GM19193 (cell line): ENCODE data around the gene HACD2.

Experiments used
- POLR2A ChIP-seq: IDR thresholded peaks from 4 replicates; pipeline ENCODE4 v1.6.1; 2011; ENCODE audit not compliant: insufficient read depth, insufficient read length; ENCODE audit errors: extremely low read depth

The HACD2 gene

DNA sequence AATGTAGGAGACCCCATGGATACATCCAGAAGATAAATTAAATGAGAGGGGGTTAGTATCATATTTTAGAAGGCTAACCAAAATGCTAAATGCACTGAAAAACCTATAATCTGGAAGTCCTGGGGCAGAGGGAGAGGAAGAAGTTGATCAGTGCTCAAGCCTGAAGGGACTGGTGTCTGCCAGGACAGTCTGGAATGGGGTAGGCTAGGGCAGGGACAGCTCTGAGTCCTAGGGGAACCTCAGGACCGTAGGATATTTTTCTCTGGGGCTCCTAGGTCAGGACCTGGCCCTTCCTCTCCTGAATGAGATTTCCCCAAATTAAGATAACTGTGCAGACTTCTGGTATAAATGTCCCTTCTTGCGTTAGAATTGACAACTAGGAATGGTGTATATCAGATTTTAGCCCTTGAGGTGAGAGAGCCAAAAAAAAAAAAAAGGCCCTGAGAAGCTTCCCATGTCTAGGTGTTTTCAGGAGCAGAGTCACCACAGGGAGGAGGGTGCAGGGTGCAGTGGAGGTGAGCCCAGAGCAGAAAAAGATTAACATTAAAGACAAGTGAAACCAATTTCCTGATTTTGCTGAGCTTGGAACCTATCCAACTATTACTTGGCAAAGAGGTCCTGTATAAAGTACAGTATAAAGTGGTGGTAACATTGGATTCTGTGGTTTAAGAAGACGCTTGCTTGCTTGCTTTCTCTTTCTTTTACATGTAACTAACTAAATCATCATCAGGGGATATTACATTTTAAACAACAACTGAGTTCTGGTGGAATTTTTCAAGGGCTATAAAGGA lies 63.5 kb downstream of the HACD2 start:
- TF ChIP-seq POLR2A: no peak

DNA sequence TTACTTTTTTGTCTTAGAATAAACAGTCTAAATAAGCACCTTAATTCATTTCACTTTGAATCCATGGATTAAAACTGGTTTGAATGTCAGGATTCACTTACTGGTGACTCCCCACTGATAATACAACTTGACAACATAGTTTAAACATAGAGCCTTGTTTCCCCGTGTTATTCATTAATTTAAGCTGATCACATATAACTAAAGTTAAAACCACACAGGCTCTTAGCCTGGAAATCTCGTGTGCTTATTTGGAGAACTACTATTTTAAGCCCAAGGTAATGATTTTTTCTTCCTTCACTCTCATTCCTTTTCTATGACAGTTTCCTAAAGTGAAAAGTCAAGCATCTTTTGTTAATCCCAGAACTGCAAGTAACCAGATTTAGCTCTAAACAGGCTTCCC lies 64.2 kb downstream of the HACD2 start:
- TF ChIP-seq POLR2A: no peak

DNA sequence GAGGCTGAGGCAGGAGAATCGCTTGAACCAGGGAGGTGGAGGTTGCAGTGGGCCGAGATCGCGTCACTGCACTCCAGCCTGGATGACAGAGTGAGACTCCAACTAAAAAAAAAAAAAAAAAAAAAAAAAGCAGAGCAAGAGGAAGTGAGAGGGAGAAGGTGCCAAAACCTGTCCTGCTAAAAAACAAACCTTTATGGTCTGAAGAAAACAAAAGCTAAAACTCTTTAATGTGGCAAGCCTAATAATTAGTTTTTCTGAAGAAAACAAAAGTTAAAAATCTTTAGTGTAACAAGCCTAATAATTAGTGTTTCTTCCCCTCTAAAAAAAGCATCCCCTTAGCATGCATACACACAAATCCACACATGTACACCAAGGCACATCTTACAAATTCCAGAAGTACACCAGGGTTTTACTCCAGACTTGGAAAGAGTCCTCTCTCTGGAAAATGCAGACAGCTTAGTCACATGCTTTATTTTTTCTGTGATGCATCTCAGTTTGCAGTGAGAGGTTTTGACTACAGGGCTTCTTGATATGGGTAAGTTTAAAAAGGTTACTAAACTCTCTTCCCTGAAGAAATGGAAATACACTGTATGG lies 65.9 kb downstream of the HACD2 start:
- no peak for TF ChIP-seq POLR2A

DNA sequence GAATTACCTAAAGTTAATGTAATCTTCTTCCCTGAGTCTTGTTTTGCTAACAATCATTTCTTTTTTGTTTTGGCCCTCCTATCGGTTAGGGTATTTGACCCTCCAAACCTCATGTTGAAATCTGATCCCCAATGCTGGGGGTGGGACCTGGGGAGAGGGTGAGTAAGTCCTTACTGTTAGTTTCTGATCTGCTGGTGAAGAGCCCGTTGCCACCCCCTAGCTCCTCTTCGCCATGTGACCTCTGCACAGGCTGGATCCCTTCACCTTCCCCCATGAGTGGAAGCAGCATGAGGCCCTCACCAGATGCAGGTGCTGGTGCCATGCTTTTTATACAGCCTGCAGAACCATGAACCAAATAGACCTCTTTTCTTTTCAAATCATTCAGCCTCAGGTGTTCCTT lies 73.1 kb downstream of the HACD2 start:
- no peak for TF ChIP-seq POLR2A

DNA sequence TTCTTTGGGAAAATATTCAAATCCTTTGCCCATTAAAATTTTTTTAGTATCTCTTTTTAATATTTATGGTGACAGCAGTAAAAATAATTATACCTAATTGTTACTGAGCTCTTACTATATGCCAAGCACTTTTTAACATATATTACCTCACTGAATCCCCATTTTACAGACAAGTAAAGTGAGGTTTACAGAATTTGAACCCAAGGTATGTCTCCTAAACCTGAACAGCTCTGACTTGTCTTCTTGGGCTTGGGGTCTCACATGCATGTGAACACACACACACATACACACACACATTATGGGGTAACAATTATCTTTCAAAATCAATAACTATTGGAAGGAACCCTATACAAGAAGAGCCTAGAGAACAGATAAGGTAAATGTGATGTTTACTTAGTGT lies 73.8 kb downstream of the HACD2 start:
- no peak for TF ChIP-seq POLR2A

DNA sequence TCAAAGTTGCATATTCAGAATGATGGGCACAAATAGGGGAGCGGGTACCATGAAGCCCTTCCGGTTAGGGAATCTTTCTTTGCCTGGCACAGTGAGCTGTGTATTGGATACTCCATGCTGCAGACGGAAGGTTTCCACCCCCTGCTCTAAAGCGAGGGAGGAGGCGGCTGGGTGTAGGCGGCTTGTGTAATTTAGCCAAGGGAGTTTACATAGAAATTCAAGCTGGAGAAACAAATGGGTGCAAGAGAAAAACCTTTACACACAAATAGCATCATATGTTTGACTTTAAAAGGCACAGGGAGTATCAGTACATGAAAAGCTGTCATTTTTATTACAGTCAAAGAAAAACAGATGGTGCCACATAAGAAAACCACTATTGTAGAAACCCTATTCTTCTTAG lies 76.7 kb downstream of the HACD2 start:
- no peak for TF ChIP-seq POLR2A

DNA sequence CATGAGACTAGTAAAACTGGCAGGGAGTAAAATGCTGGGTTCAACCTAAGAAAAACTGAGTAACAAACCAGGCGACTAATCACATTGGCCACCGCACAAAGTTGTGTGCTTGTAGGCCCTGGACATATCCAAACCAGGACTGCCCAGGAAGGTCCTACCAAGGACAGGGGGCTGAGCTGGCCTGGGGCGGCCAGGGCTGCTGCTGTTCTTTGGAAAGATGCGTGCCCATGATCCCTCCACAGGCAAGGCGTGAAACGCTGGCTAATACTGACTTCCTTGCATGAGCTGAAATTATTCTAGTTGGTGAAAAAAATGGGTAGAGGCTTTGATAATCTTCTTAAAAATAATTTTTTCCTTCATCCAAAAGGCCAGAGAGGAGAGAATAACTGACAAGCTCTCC lies 79.0 kb downstream of the HACD2 start:
- no peak for TF ChIP-seq POLR2A

DNA sequence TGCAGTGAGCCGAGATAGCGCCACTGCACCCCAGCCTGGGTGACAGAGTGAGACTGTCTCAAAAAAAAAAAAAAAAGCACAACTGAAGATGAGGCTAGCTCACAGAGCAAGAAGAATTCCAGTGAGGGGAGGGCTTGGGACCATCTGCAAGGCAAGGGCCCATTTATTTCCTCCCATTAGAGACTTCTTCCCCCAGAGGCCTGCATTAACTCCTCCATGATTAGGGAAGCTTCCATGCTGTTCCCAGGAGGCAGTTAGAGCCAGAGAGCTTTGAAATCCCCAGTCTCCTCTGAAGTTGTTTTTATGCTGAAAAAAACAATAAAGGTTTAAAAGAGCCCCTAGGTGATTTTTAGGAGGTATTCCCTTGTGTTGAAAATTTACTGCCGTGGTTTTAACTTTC lies 81.7 kb downstream of the HACD2 start:
- no peak for TF ChIP-seq POLR2A

DNA sequence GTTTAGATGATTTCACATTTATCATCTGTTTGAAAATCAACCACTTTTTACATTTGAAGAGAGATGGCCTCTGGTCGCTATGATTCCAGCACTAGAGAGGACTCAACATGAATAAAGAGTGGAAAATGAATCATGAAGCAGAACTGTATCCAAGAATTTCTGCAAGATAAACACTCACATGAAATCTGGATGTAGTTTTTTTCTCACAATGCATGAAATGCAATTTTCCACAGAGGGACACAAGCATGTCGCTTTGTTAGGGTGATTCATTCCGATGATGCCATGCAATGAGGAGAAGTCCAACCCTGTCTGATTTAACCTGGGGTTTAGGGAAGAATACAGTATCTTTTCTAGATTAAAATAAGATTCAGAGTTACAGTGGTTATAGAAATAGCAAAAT lies 85.5 kb downstream of the HACD2 start:
- no peak for TF ChIP-seq POLR2A

DNA sequence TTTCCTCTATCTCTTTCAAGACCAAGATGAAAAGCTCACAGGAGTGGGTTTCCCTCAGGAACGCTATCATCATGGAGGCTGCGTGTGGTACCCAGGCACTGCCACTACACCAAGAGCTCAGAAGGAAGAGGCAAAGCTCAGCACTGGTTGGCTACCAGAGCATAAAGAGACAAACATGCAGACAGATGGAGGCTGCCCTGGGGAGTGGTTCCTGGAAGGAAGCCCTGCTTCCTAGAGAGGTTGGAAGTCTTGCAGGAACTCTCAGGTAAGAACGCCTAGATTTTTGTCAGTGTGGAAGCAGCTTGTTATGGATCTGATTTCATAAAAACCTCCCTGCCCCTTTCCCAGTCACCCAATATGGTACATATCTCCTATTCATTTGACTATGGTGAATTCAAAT lies 86.1 kb downstream of the HACD2 start:
- TF ChIP-seq POLR2A: no peak

DNA sequence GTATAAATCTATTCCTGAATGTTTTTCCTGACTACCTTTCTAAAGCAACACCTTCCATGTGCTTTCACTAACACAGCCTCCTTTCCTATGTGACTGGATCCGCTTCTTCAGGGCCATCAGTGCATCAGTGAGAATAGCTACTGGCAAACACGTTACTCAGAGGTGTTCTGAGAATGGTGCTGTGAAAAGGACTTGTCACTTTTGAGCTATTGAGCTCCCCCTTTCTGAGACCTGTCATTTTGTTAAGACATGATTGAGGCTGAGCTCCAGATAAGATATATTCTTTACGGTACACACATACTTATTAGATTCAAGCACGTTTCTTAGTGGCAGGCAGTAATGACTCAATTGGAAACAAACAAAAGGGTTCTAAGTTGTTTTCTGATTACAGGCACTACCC lies 90.9 kb downstream of the HACD2 start:
- TF ChIP-seq POLR2A: no peak

DNA sequence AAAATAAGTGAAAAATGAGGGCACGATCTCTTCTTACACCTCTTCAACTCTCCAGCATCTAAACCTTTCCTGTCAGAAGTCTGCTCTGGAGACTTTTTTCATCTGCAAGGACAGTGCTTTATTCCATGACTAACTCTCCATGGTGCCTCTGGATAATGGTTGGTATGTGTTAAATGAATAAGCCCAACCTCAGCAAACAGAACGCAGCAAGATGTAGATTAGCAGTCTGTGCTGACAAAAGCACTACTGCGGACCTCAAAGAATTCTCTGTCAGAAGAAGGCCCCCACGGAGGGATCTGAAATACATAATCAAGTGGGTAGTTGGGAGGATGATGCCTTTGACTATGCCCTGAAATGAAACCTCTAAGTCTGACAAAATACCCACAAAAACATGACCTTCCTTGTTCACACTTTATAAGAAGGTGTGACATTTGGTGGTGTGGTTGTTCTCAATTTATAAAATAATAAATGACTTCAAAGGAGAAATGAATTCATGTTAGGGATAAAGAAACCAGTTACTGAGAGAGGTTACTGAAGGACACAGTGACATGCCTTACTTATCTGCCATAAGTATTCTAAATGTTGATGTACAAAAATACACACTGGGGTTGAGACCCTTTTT lies 92.8 kb downstream of the HACD2 start:
- no peak for TF ChIP-seq POLR2A

DNA sequence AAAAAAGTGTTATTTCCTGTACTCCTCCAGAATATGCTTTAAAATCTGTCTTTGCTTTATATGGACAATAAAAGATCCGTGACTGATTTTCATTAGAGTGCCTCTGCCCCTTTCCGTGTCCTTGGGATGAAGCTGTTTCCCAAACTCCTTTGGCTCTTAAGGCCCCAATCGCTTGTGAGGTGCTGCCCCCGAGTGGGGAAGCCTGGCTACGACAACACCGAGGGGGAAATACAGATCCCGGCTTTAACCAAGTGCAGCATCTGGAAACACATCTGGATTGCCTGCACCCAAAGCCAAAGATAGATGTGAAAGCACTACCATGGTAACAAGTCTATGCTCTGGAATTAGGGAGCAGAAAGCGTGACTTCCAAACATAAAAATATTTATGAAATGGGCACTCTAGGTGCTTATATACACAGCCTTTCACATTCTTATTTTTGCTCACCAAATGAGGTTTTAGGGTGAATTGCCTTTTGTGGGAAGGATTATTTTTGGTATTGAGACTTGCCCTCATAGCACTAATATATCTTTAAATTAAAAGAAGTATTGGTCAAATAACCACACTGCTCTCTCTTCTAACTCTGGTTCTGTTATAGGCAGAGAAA lies 95.4 kb downstream of the HACD2 start:
- TF ChIP-seq POLR2A: no peak

DNA sequence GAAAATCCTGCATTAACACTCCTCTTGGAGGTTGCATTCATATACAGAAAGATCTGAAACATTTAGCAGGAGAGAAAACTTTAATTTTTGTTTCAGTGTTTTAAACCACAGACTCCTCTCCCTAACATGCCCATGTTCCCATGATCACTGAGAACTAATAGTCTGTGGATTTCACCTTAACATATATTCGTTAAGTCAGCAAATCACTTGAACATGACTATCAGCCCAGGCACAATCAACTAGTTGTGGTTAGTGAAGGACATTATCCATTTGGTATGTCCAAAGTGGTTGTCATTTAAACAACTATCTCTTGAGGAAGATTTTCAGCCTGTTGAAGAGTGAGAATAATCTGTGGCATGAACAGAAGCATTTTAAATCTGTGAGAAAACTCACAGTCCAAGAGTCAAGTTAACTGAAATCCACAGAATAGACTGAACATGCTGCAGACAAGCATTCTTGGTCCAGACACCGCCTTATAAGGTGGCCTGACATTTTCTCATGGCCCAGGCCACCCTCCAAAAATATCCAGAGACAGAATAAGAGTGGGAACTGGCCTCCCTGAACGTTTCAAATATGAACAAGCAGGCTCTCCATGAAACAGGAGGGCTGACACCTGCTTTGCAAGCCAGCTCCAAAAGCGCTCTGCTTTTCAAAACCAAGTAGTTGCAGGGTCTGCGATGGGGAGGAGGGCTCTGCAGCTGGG lies 96.1 kb downstream of the HACD2 start:
- TF ChIP-seq POLR2A: no peak

DNA sequence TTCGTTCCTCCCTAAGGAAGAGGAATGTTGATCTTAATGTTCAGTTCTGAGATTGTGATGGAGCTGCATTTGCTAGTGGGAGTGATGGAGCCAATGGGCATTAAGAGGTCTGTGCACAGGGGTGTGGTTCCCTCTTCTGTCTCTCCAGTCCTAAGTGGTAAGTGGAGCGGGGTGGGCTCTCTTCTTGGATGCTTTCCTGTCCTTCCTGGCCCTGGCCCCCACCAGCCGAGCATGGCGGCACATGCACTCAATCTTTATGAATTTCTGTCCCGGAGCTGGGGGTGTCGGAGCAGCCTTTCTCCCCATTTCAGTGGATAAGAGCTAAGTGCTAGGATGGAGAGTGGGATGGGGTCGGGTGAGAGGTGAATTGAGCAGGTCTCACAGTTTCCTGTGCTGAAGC lies 98.4 kb downstream of the HACD2 start:
- TF ChIP-seq POLR2A: no peak
